Stomach (tissue), 4 donors: Measurements from ENCODE around the gene FXYD3.

Experiments
- EP300 ChIP-seq: sonication (generic); formaldehyde crosslinking; IDR thresholded peaks from one replicate; pipeline ENCODE4 v1.6.1; 2017; ENCODE audit warnings: antibody characterized with exemption
- POLR2A ChIP-seq, 4 donors: fragments of 450-650 bp; IDR thresholded peaks; one replicate each; pipeline ENCODE4 v1.6.1; 2016; ENCODE audit warnings: antibody characterized with exemption in 4 of 4, control low read depth in 2 of 4, mild to moderate bottlenecking in 1 of 4, moderate library complexity in 1 of 4
- POLR2AphosphoS5 ChIP-seq, 3 donors: sonication (generic); formaldehyde crosslinking; IDR thresholded peaks; one replicate each; pipeline ENCODE4 v1.6.1; 2016; ENCODE audit warnings: antibody characterized with exemption in 3 of 3
- TF ChIP-seq, protein P1 (sequence below), 7 experiments: fragments of 450-650 bp in 4 of 7; fragments of 200-600 bp in 3 of 7; sonication (generic) in 3 of 7; IDR thresholded peaks; one replicate each; pipeline ENCODE4 v1.5.1; 2016 to 2019; ENCODE audit warnings: antibody characterized with exemption in 7 of 7, control low read depth in 2 of 7, mild to moderate bottlenecking in 1 of 7

DNA sequence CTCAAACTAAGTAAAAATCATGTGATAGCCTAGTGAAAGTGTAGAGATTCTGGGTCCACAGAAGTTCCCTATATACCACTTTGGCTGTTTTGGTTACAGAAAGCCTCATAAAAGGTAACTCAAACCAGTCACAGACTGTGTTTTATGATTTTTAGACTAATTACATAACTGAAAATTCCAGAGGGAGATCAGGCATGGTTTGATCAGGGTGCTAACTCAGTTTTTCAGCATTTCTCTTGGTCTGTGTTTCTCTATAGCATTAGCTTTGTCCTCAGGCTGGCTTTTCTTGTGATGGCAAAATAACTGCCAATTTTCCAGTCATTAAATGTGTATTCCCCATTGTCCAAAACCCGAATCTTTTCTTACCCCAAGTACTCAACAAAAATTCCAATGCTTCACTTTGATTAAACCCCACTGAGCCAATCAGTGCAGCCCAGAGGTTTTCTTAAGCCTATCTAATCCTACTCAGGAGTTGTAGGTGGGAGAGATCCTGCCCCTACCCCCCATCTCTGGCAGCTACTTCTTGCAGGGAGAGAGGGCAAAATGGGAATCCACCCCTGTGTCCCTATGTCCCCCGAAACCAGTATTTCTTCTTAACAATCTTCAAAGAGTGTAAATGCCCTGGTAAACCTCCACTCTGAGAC, 8.6 kb upstream of the FXYD3 start:
- TF ChIP-seq, protein P1, sequence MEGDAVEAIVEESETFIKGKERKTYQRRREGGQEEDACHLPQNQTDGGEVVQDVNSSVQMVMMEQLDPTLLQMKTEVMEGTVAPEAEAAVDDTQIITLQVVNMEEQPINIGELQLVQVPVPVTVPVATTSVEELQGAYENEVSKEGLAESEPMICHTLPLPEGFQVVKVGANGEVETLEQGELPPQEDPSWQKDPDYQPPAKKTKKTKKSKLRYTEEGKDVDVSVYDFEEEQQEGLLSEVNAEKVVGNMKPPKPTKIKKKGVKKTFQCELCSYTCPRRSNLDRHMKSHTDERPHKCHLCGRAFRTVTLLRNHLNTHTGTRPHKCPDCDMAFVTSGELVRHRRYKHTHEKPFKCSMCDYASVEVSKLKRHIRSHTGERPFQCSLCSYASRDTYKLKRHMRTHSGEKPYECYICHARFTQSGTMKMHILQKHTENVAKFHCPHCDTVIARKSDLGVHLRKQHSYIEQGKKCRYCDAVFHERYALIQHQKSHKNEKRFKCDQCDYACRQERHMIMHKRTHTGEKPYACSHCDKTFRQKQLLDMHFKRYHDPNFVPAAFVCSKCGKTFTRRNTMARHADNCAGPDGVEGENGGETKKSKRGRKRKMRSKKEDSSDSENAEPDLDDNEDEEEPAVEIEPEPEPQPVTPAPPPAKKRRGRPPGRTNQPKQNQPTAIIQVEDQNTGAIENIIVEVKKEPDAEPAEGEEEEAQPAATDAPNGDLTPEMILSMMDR (IDR thresholded peaks at IDR 0.05), result no peak
- no peak for TF ChIP-seq POLR2A (IDR thresholded peaks at IDR 0.05)
- TF ChIP-seq POLR2AphosphoS5 (IDR thresholded peaks at IDR 0.05), result no peak
- no peak for TF ChIP-seq EP300
